GM12865 (cell line): Measurements from ENCODE around the gene ADARB2.

Experiments
- DNase-seq: peaks from one replicate; pipeline ENCODE4 v3.0.0; 2010; ENCODE audit warnings: low read depth
- H3K4me3 ChIP-seq: 2 replicates; pipeline ENCODE4 v1.5.1; 2011; ENCODE audit warnings: mild to moderate bottlenecking, low read depth, low read length, control low read depth
- CTCF ChIP-seq: IDR thresholded peaks from 2 replicates; pipeline ENCODE4 v1.5.1; 2011; ENCODE audit warnings: low read length, control low read depth, low read depth, inconsistent platforms; ENCODE audit not compliant: insufficient read depth; ENCODE audit errors: missing control alignments

ADARB2 gene

GRCh38 chr10:1366811-1367425, 370.4 kb downstream of the ADARB2 start:
- no peak for DNase-seq
- no peak for TF ChIP-seq CTCF
- H3K4me3 ChIP-seq = no peak overlapping the region

GRCh38 chr10:1366322-1366691, 371.0 kb downstream of the ADARB2 start:
- H3K4me3 ChIP-seq = no peak overlapping the region
- TF ChIP-seq CTCF = no peak
- no peak for DNase-seq

- no peak overlapping the region for H3K4me3 ChIP-seq
- no peak for TF ChIP-seq CTCF
- DNase-seq = no peak
These were observed 371.6 kb downstream of the ADARB2 start for GRCh38 chr10:1365540-1366321.

GRCh38 chr10:1364151-1364910, 373.0 kb downstream of the ADARB2 start:
- DNase-seq = no peak
- no peak overlapping the region for H3K4me3 ChIP-seq
- TF ChIP-seq CTCF = no peak

- H3K4me3 ChIP-seq = no peak overlapping the region
- TF ChIP-seq CTCF = no peak
- no peak for DNase-seq
These were observed 373.7 kb downstream of the ADARB2 start for GRCh38 chr10:1363446-1364121.

GRCh38 chr10:1362589-1363445, 374.5 kb downstream of the ADARB2 start:
- H3K4me3 ChIP-seq = no peak overlapping the region
- no peak for DNase-seq
- no peak for TF ChIP-seq CTCF
